Measurements from ENCODE around the gene UGGT1.
A peak's percentile ranks its signal among the peaks of the same experiment; 100 is the strongest.

The UGGT1 gene

DNA sequence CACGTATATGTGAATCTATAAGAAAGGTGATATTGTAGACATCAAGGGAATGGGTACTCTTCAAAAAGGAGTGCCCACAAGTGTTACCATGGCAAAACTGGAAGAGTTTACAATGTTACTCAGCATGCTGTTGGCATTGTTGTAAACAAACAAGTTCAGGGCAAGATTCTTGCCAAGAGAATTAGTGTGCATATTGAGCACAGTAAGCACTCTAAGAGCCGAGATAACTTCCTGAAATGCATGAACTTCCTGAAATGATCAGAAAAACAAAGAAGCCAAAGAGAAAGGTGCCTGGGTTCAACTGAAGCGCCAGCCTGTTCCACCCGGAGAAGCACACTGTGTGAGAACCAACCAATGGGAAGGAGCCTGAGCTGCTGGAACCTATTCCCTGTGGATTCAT is 126.7 kb downstream of the UGGT1 start:
- DNase-seq (ENCODE audit: low spot score), result no peak

DNA sequence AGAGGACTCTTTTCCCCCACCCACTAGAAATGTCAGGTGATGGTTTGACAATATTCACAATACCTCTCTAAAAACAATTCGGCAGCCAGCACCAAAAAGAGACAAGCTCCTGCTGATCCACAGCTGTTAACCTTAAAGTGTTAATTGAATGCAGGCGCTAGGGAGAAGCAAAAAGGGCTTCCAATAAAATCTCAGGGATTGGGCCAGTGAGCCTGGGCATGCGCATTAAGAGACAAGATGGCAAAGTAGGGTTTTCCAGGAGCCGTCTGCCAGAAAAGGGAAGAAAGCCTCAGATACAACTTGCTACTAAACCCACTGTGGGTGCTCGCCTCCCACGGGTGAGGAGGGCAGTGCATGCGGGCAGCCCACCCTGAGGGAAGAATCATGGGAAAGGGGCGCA is 128.9 kb downstream of the UGGT1 start:
- DNase-seq (ENCODE audit: low spot score), result no peak

DNA sequence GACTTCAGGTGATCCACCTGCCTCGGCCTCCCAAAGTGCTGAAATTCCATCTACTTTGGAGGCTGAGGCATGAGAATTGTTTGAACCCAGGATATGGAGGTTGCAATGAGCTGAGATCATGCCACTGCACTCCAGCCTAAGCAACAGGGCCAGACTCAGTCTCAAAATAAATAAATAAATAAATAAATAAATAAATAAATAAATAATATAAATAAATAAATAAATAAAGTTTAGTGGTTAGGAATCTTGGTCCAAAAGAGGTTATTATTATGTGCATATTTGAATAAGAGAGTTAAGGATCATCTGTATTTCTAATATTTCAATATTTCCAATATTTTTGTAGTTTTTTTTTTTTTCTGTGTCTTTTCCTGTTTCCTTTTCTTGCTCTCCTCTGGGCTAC is 136.9 kb downstream of the UGGT1 start:
- DNase-seq (ENCODE audit: low spot score), result no peak

GRCh38 chr2:128228894-128229293 is 137.9 kb downstream of the UGGT1 start:
- DNase-seq (ENCODE audit: low spot score), result no peak

- peak; percentile 94 for DNase-seq (ENCODE audit: low spot score)
Observed at GRCh38 chr2:128232965-128233789, 142.2 kb downstream of the UGGT1 start.

DNA sequence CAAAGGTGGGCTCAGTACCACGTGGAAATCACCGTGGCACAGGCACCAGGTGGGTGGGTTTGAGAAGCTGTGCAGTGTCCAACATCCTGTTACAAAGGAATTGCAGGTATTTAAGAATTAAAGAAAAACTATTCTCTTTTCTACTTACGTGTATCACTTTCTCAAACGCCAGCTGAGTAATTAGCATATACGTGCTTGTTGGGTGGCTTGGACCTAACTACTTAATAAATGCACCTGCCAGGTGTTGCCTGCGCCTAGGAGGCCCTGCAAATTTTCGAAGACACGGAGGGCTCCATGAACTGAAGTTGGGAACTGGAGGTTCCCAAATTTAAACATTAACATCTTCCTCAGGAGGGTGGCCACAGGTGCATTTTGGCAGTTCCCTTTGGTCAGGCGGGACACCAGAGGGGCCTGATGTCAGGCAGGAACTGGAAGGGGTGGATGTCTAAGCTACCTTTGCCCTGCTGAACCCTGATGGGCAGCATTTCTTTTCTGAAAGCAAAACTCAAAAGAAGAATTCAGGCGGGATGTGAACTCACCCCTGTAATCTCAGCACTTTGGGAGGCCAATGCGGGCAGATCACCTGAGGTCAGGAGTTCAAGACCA is 142.9 kb downstream of the UGGT1 start:
- DNase-seq (ENCODE audit: low spot score), result no peak

GRCh38 chr2:128234613-128235012 is 143.6 kb downstream of the UGGT1 start:
- no peak for DNase-seq (ENCODE audit: low spot score)

GRCh38 chr2:128235581-128235980 is 144.6 kb downstream of the UGGT1 start:
- no peak for DNase-seq (ENCODE audit: low spot score)

- DNase-seq (ENCODE audit: low spot score), result no peak
Observed at GRCh38 chr2:128236491-128237035, 145.6 kb downstream of the UGGT1 start.

GRCh38 chr2:128237081-128237534 is 146.1 kb downstream of the UGGT1 start:
- no peak for DNase-seq (ENCODE audit: low spot score)

DNA sequence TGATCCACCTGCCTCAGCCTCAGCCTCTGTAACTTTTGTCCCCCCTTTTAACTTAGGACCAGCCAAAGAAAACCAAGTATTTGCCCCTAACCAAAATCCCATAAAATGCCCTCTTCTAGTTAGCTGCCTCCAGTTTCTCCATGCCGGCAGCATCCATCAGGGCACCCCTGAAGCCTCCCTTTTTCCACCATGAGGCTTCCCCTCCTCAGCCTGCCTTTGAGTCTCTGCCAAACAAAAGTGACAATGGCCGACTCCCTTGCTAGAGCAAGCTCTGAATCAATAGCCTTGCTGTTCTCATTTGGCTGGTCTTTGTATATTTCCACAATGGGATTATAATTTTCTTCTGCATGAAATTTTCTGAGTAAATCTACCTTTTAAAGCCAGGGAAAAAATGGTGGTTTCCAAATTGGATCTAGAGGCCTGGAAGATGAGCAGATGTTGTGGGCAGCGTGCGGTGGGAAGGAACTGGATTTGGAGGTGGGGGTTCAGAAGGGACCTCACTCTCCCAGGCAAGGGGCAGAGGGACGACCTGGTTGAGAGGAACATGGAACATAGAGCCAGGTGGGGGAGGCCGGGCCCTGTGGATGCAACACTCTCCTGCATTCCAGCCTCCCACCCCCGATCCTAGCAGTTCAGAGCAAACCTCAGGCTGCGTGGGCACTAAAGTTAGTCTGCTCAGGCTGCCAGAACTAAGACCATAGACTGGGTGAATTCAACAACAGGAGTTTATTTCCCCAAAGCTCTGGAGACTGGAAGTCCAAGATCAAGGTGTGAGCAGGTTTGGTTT is 147.1 kb downstream of the UGGT1 start:
- DNase-seq (ENCODE audit: low spot score), result no peak

GRCh38 chr2:128241896-128242295 is 150.9 kb downstream of the UGGT1 start:
- no peak for DNase-seq (ENCODE audit: low spot score)

All from HuH-7.5 (cell line).